Endothelial cell (in vitro differentiated cells): ENCODE results near the gene FAM83F. TPM values are rescaled to one million over a fixed set of nuclear protein-coding genes. Genes with fewer than 3 reads are reported as not detected.

Source experiments
- DNase-seq: peaks from one replicate; pipeline ENCODE4 v3.0.0; 2021; ENCODE audit warnings: low spot score
- H3K27ac Mint-ChIP-seq: one replicate; pipeline ENCODE4 v1.8.0; 2021; ENCODE audit warnings: mixed read lengths, inconsistent platforms; ENCODE audit not compliant: unreplicated experiment
- H3K27me3 Mint-ChIP-seq: one replicate; pipeline ENCODE4 v1.8.0; 2021; ENCODE audit warnings: mild to moderate bottlenecking, moderate library complexity, mixed read lengths, inconsistent platforms; ENCODE audit not compliant: unreplicated experiment
- H3K36me3 Mint-ChIP-seq: one replicate; pipeline ENCODE4 v1.8.0; 2021; ENCODE audit warnings: mild to moderate bottlenecking, low read depth, mixed read lengths, inconsistent platforms; ENCODE audit not compliant: unreplicated experiment
- H3K4me1 Mint-ChIP-seq: one replicate; pipeline ENCODE4 v1.8.0; 2021; ENCODE audit warnings: mild to moderate bottlenecking, mixed read lengths, inconsistent platforms; ENCODE audit not compliant: unreplicated experiment
- H3K4me3 Mint-ChIP-seq: one replicate; pipeline ENCODE4 v1.8.0; 2021; ENCODE audit warnings: mild to moderate bottlenecking, mixed read lengths, inconsistent platforms; ENCODE audit not compliant: unreplicated experiment
- H3K9me3 Mint-ChIP-seq: one replicate; pipeline ENCODE4 v1.8.0; 2021; ENCODE audit warnings: mixed read lengths, inconsistent platforms; ENCODE audit not compliant: unreplicated experiment
- CTCF ChIP-seq: fragments of 200-600 bp; sonication (generic); IDR thresholded peaks from one replicate; pipeline ENCODE4 v1.5.0; 2021; ENCODE audit warnings: antibody characterized with exemption; ENCODE audit not compliant: unreplicated experiment
- total RNA-seq: library from RNA; stranded (reverse); fragmentation: NEBNext Ultra II Directional; extraction: Animal tissue kit (Norgen Biotek cat#: 25700); gene quantifications from one replicate; pipeline ENCODE4 v1.2.1, GENCODE V29; 2021; ENCODE audit not compliant: unreplicated experiment

The FAM83F gene
- total RNA-seq, 1 donor from 2014 or later, result 3.5 TPM

DNA sequence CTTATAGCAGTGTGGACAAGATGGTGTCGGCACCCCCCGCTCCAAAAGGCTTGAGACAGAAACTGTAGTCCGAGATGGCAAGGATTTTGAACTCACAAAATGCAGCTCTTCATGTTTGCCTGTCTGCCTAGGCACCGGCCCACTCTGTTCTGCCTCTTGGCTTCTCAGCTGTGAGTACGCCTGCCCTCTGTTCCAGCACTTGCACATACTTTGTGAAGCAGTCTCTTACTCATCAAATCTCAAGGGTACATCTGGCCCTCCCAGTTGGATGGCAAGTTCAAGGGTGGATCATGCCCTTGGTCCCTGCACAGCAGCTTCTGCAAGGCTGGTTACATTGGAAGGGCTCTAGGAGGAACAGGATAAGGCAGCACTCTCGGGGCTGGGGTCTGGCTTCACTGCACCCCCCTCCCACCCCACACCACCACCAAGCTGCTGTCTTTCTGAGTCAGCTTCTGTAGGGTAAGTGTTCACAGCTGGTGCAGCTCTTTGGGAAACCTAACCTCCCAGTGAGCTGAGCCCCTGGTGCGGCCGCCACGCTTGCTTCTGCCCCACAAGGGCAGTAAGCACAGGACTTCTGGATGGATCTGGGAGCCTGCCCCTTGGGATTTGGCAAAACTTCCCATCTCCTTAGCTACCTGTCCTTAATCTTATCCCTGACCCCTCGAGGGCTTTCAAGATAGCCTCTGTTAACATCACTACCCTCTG is 37.2 kb downstream of the FAM83F start:
- Mint-ChIP-seq H3K4me1 (peaks cover 10% of the 10 kb centered on the region), H3K27me3 (peaks cover 1% of the 10 kb centered on the region), H3K4me3 (no peak overlapping the region), H3K27ac (no peak overlapping the region), H3K36me3 (no peaks in the 10 kb centered on the region), H3K9me3 (no peaks in the 10 kb centered on the region)
- TF ChIP-seq CTCF, result no peak
- DNase-seq, result no peak

DNA sequence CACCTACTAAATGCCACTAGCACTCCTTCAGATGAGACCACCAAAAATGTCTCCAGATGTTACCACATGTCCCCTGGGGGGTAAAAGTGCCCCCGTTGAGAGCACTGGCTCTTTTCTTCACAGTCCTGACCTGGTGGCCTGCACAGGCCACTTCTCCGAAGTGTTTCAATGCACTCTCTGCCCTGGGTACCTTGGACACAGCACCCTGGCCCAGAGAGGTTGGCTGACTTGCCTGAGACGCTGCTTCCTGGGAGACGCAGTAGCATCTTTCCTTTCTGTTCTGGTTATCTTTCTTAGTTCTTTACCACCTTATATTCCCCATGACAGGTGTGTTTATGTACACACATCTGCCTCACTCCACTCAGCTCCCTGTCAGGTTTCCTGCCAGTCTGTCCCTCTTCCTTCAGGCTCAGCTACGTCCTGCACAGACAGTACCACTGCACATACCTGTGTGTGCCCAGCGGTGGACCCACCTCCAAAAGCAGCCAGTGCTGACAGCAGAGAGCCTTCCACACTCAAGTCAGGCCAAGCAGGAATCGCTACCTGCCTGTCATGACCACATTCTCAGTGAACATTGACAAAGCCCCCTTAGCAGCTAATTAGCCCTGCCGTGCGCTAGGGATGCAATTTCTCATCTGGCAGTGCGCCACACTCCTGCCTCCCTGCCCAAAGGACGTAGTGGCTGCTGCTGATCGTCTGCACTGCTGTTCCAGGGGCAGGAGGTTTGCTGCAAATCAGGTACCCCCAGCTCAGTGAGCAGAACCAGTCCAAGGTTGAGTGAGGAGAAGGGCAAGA is 39.0 kb downstream of the FAM83F start:
- Mint-ChIP-seq H3K4me1 (peaks cover 10% of the 10 kb centered on the region), H3K9me3 (no peaks in the 10 kb centered on the region), H3K27me3 (peaks cover 1% of the 10 kb centered on the region), H3K4me3 (no peak overlapping the region), H3K27ac (no peak overlapping the region), H3K36me3 (no peaks in the 10 kb centered on the region)
- TF ChIP-seq CTCF, result no peak
- DNase-seq, result no peak

DNA sequence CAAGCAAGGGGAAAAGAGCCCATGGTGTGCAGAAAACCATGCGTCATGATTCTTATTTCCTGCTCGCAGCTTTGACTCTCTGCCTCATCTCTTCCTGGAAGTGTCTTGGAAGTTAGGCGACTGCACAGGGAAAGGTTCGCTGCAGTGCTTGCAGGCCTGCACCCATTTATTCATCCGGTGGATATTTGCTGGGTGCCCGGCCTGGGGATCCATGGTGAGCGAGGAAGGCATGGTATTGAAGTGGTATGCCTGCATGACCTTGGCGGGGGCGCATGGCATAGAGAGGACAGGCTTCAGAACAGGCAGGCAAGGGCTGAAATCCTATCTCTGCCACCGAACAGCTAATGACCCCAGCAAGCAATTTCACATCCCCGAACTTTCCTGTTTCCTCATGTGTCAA is 40.6 kb downstream of the FAM83F start:
- TF ChIP-seq CTCF, result no peak
- H3K36me3 Mint-ChIP-seq, result no peaks in the 10 kb centered on the region
- no peaks in the 10 kb centered on the region for H3K9me3 Mint-ChIP-seq
- DNase-seq, result no peak
- no peak overlapping the region for H3K4me3 Mint-ChIP-seq
- no peak overlapping the region for H3K27ac Mint-ChIP-seq
- peaks cover 4% of the 10 kb centered on the region for H3K27me3 Mint-ChIP-seq
- H3K4me1 Mint-ChIP-seq, result peaks cover 10% of the 10 kb centered on the region

GRCh38 chr22:40036126-40036525 is 41.4 kb downstream of the FAM83F start:
- no peaks in the 10 kb centered on the region for H3K9me3 Mint-ChIP-seq
- no peak overlapping the region for H3K4me3 Mint-ChIP-seq
- no peak for TF ChIP-seq CTCF
- no peak overlapping the region for H3K27ac Mint-ChIP-seq
- peaks cover 3% of the 10 kb centered on the region for H3K4me1 Mint-ChIP-seq
- H3K27me3 Mint-ChIP-seq, result peaks cover 4% of the 10 kb centered on the region
- no peak for DNase-seq
- no peaks in the 10 kb centered on the region for H3K36me3 Mint-ChIP-seq
